ENCODE measurements around the gene HHIPL1.

GRCh38 chr14:99676657-99677056, 31.7 kb downstream of the HHIPL1 start:
- TF ChIP-seq POLR2AphosphoS5 (IDR thresholded peaks at IDR 0.05) (no peak), CTCF (IDR thresholded peaks at IDR 0.05) (no peak), POLR2A (IDR thresholded peaks at IDR 0.05) (no peak)
